AG04449 (cell line): ENCODE data around the gene NR2E3.
A peak's percentile ranks its signal among the peaks of the same experiment; 100 is the strongest.

ENCODE experiments used
- CTCF ChIA-PET: fragments of 350-600 bp; formaldehyde crosslinking; extraction: SDS; loops from one replicate; lab custom pipeline; 2021; ENCODE audit warnings: antibody characterized with exemption; lab: Yijun Ruan, JAX
- POLR2A ChIA-PET: fragments of 400-600, 350-600 bp; formaldehyde crosslinking; extraction: SDS; loops from one replicate; lab custom pipeline; 2020; ENCODE audit warnings: antibody characterized with exemption, inconsistent platforms; lab: Yijun Ruan, JAX
- DNase-seq: peaks from one replicate; pipeline ENCODE4 v3.0.0-alpha.2; 2010; ENCODE audit warnings: low read depth, low spot score
- H3K4me3 ChIP-seq: 2 replicates; pipeline ENCODE4 v1.5.1; 2011; ENCODE audit warnings: low read depth, mild to moderate bottlenecking, control low read depth, low read length
- CTCF ChIP-seq: IDR thresholded peaks from one replicate; pipeline ENCODE4 v1.5.1; 2011; ENCODE audit warnings: mild to moderate bottlenecking, moderate library complexity, low read length, control low read depth, inconsistent platforms; ENCODE audit not compliant: insufficient read depth; ENCODE audit errors: missing control alignments

NR2E3 gene

GRCh38 chr15:71798641-71799040 lies 11.7 kb upstream of the NR2E3 start:
- CTCF ChIA-PET: interaction anchor here (2.0 to 11.0 kb wide), 5 partner anchors 18 to 354 kb away, joined by 5 to 244 read pairs (median 38); no protein-coding TSS in a partner anchor
- DNase-seq: no peak
- H3K4me3 ChIP-seq: no peak overlapping the region
- POLR2A ChIA-PET: no interaction called here
- no peak for TF ChIP-seq CTCF

GRCh38 chr15:71800190-71800589 lies 10.2 kb upstream of the NR2E3 start:
- H3K4me3 ChIP-seq: no peak overlapping the region
- POLR2A ChIA-PET: interaction anchor here (1.1 kb wide), 1 partner anchor 56 kb away, joined by 3 read pairs; no protein-coding TSS in a partner anchor
- no peak for DNase-seq
- no peak for TF ChIP-seq CTCF
- CTCF ChIA-PET: interaction anchor here (0.7 to 11.0 kb wide), 23 partner anchors 11 to 836 kb away, joined by 3 to 244 read pairs (median 11); no protein-coding TSS in a partner anchor

GRCh38 chr15:71800835-71801745 lies 9.3 kb upstream of the NR2E3 start:
- ChIA-PET POLR2A (no interaction called here), CTCF (interaction anchor here (0.6 to 11.0 kb wide), 62 partner anchors 11 to 968 kb away, joined by 3 to 244 read pairs (median 5); partner anchors contain the start of gene THSD4)
- H3K4me3 ChIP-seq: no peak overlapping the region
- DNase-seq: peak; percentile 73
- TF ChIP-seq CTCF: peak; percentile 64

GRCh38 chr15:71801935-71802655 lies 8.3 kb upstream of the NR2E3 start:
- no peak overlapping the region for H3K4me3 ChIP-seq
- no peak for TF ChIP-seq CTCF
- ChIA-PET POLR2A (no interaction called here), CTCF (interaction anchor here (0.6 to 11.0 kb wide), 56 partner anchors 10 to 969 kb away, joined by 3 to 244 read pairs (median 6); partner anchors contain the start of gene THSD4)
- no peak for DNase-seq

- no peak for DNase-seq
- CTCF ChIA-PET: interaction anchor here (0.6 to 11.0 kb wide), 22 partner anchors 10 to 865 kb away, joined by 3 to 244 read pairs (median 10); partner anchors contain the start of gene THSD4
- no peak overlapping the region for H3K4me3 ChIP-seq
- peak; percentile 32 for TF ChIP-seq CTCF
- POLR2A ChIA-PET: no interaction called here
Measured at GRCh38 chr15:71802770-71803169, 7.6 kb upstream of the NR2E3 start.
